CD4-positive, alpha-beta memory T cell (primary cell): ENCODE data around the gene PSMG1. TPM values are rescaled to one million over a fixed set of nuclear protein-coding genes. Genes with fewer than 3 reads are reported as not detected.
A peak's percentile ranks its signal among the peaks of the same experiment; 100 is the strongest.

ENCODE experiments used
- CTCF ChIA-PET: fragments of 350-600 bp; sonication (Branson Sonifier 250); formaldehyde crosslinking; loops from one replicate; lab custom pipeline; 2021; ENCODE audit warnings: inconsistent platforms; ENCODE audit not compliant: partially characterized antibody; lab: Charles Lee
- POLR2A ChIA-PET: fragments of 350-600 bp; sonication (Branson Sonifier 250); formaldehyde crosslinking; loops from one replicate; lab custom pipeline; 2021; ENCODE audit not compliant: partially characterized antibody; lab: Charles Lee
- DNase-seq, 5 donors: peaks; one replicate each; pipeline versions ENCODE4 v3.0.0 to v3.0.0-alpha.2; 2020 to 2022; ENCODE audit warnings: mixed read lengths in 1 of 5
- H3K27ac ChIP-seq: one replicate; pipeline ENCODE4 v1.7.0; 2013; ENCODE audit warnings: low read depth, low read length
- H3K27me3 ChIP-seq: 2 replicates; pipeline ENCODE4 v1.7.0; 2013; ENCODE audit warnings: mild to moderate bottlenecking, low read length, moderate library complexity; ENCODE audit not compliant: insufficient read depth
- H3K36me3 ChIP-seq: 2 replicates; pipeline ENCODE4 v1.7.0; 2013; ENCODE audit warnings: mild to moderate bottlenecking, low read length, moderate library complexity; ENCODE audit not compliant: insufficient read depth
- H3K4me1 ChIP-seq: 2 replicates; pipeline ENCODE4 v1.7.0; 2013; ENCODE audit warnings: mild to moderate bottlenecking, low read length, moderate library complexity; ENCODE audit not compliant: insufficient read depth
- H3K4me3 ChIP-seq, 2 donors: one replicate each; pipeline ENCODE4 v1.7.0; 2013; ENCODE audit warnings: low read length in 2 of 2, mild to moderate bottlenecking in 1 of 2
- H3K9me3 ChIP-seq, 2 donors: one replicate each; pipeline ENCODE4 v1.7.0; 2013; ENCODE audit warnings: low read length in 2 of 2, control low read depth in 1 of 2; ENCODE audit not compliant: control insufficient read depth in 1 of 2
- H3K27ac Mint-ChIP-seq, 7 donors: one replicate each; pipeline ENCODE4 v1.8.0; 2020 to 2021; ENCODE audit warnings: mixed read lengths in 7 of 7, mild to moderate bottlenecking in 6 of 7, inconsistent platforms in 3 of 7, moderate library complexity in 3 of 7
- H3K27me3 Mint-ChIP-seq, 2 donors: one replicate each; pipeline ENCODE4 v1.8.0; 2020 to 2021; ENCODE audit warnings: mixed read lengths in 2 of 2
- H3K36me3 Mint-ChIP-seq, 2 donors: one replicate each; pipeline ENCODE4 v1.8.0; 2020 to 2021; ENCODE audit warnings: mixed read lengths in 2 of 2, inconsistent platforms in 1 of 2, mild to moderate bottlenecking in 1 of 2
- H3K4me1 Mint-ChIP-seq, 4 donors: one replicate each; pipeline ENCODE4 v1.8.0; 2020 to 2021; ENCODE audit warnings: mixed read lengths in 4 of 4, mild to moderate bottlenecking in 1 of 4
- H3K4me3 Mint-ChIP-seq, 8 donors: one replicate each; pipeline ENCODE4 v1.8.0; 2020 to 2021; ENCODE audit warnings: mixed read lengths in 8 of 8, mild to moderate bottlenecking in 7 of 8, moderate library complexity in 6 of 8, inconsistent platforms in 3 of 8
- H3K9me3 Mint-ChIP-seq, 8 donors: one replicate each; pipeline ENCODE4 v1.8.0; 2020 to 2021; ENCODE audit warnings: mixed read lengths in 8 of 8, mild to moderate bottlenecking in 5 of 8, inconsistent platforms in 3 of 8, moderate library complexity in 1 of 8
- intact Hi-C: fragments of 100-400 bp; cut with micrococcal nuclease; formaldehyde crosslinking; loops from one replicate; pipeline ENCODE4 v1.15.1; 2023
- polyA plus RNA-seq, 2 donors: library from polyadenylated mRNA; unstranded; fragments of 300-500 nt; fragmentation: Illumina TruSeq; gene quantifications; one replicate each; pipeline ENCODE4 v1.2.3, GENCODE V29; 2021
- total RNA-seq, 2 experiments: library from RNA; stranded (reverse); gene quantifications; one replicate each; pipeline ENCODE4 v1.2.3, GENCODE V29; 2021

Gene PSMG1
- total and polyA plus RNA-seq, 4 experiments from 2014 or later = 17.2 to 45.3 (median 30.9) TPM

DNA sequence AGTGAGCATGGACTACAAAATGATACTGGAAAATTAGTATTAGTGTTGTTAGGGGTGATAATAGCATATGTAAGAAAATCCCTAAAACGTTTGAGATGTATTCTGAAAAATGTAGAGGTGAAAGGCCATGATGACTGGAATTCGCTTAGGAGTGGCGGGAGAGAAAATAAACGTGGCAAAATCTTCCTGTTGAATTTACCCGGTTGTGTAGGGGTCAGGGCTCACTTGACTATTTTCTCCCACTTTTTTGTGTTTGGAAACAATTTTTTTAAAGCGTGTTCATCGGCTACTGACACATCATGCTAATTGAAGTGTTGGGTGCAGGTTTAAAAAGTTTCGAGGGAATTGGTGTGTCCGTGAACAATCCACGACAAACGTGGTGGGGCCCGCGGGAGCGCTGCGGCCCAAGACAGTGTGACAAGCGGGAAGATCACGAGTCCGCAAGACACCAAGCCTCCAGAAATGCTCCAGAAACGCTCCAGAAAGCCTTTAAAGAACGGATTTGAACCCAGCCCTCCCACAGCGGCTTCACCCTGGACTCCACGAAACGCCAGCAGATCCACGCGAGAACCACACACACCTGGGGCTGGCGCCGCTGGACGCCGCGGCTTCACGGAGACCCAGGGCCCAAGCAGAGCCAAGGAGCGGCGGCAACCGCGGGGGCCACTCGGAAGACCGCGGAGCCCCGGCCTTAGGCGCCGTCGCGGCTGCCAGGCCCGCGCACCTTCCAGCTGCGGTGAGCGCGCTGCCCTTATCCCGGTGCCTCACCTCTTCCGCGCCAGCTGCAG lies 573 bp downstream of the PSMG1 start:
- peaks cover 7 to 34% of the 10 kb centered on the region in 2 donors for H3K36me3 Mint-ChIP-seq
- Histone ChIP-seq H3K4me3 (peak overlapping the region; percentile 79 to 85), H3K36me3 (peaks cover 9% of the 10 kb centered on the region), H3K27ac (peak overlapping the region; percentile 84), H3K9me3 (no peaks in the 10 kb centered on the region), H3K4me1 (peaks cover 30% of the 10 kb centered on the region), H3K27me3 (no peaks in the 10 kb centered on the region)
- H3K9me3 Mint-ChIP-seq = peaks cover 0 to 4% (median 0%) of the 10 kb centered on the region in 8 donors
- H3K27me3 Mint-ChIP-seq = no peaks in the 10 kb centered on the region
- H3K4me1 Mint-ChIP-seq = peaks cover 36 to 72% (median 51%) of the 10 kb centered on the region in 4 donors
- H3K4me3 Mint-ChIP-seq = peak overlapping the region; percentile 95 to 100 (median 98)
- CTCF ChIA-PET = interaction anchor here (0.9 to 2.2 kb wide), 4 partner anchors 9 to 427 kb away, joined by 3 to 9 read pairs (median 5); partner anchors contain the start of gene BRWD1
- peak overlapping the region; percentile 95 to 98 (median 97) for H3K27ac Mint-ChIP-seq
- POLR2A ChIA-PET = interaction anchor here (0.7 to 2.7 kb wide), 22 partner anchors 10 to 1962 kb away, joined by 3 to 40 read pairs (median 5); partner anchors contain the start of genes BRWD1, HMGN1 and LCA5L
- no peak for DNase-seq
- intact Hi-C loops = loop anchor here (1.0 to 10.0 kb wide), 8 partner anchors 130 to 1620 kb away; partner anchors contain the start of genes ETS2, HMGN1 and LCA5L

DNA sequence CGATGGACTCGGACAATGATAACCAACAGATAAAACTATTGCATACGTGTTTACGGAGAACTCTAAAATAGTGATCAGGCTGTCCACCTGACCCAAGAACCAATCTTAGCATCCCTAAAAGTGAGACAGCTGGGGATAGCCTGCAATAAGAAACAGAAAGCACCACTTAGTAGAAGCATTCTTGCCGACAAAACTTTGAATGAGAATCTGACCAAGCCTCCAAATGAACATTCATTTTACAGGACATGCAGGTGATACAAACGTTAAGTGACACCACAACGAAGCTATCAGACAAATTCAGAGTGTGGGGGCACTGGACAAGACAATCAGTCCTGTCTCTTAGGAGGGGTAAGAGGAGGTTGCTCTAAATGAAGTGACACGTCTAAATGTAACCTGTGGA lies 1.2 kb downstream of the PSMG1 start:
- H3K36me3 ChIP-seq = peaks cover 9% of the 10 kb centered on the region
- peaks cover 7 to 34% of the 10 kb centered on the region in 2 donors for H3K36me3 Mint-ChIP-seq
- H3K27ac Mint-ChIP-seq = peak overlapping the region in 6 of 7 donors; percentile 74 to 98 (median 94)
- H3K4me1 ChIP-seq = peaks cover 30% of the 10 kb centered on the region
- no peak for DNase-seq
- peak overlapping the region; percentile 95 to 100 (median 98) for H3K4me3 Mint-ChIP-seq
- ChIA-PET CTCF (no interaction called here), POLR2A (interaction anchor here (1.2 to 1.9 kb wide), 3 partner anchors 131 to 167 kb away, joined by 3 to 5 read pairs (median 3); partner anchors contain the start of genes BRWD1 and HMGN1)
- H3K9me3 ChIP-seq = no peaks in the 10 kb centered on the region
- no peaks in the 10 kb centered on the region for H3K27me3 Mint-ChIP-seq
- H3K4me1 Mint-ChIP-seq = peaks cover 34 to 68% (median 49%) of the 10 kb centered on the region in 4 donors
- peak overlapping the region; percentile 79 to 85 for H3K4me3 ChIP-seq
- intact Hi-C loops = loop anchor here (5.0 to 10.0 kb wide), 2 partner anchors 417 to 1620 kb away; no protein-coding TSS in a partner anchor
- peak overlapping the region; percentile 84 for H3K27ac ChIP-seq
- no peaks in the 10 kb centered on the region for H3K27me3 ChIP-seq
- H3K9me3 Mint-ChIP-seq = peaks cover 0 to 4% (median 0%) of the 10 kb centered on the region in 8 donors

- Histone ChIP-seq H3K4me1 (peaks cover 30% of the 10 kb centered on the region), H3K36me3 (peaks cover 10% of the 10 kb centered on the region), H3K27me3 (no peaks in the 10 kb centered on the region), H3K4me3 (no peak overlapping the region), H3K9me3 (no peaks in the 10 kb centered on the region), H3K27ac (no peak overlapping the region)
- no peak for DNase-seq
- peaks cover 32 to 61% (median 44%) of the 10 kb centered on the region in 4 donors for H3K4me1 Mint-ChIP-seq
- H3K27me3 Mint-ChIP-seq = no peaks in the 10 kb centered on the region
- POLR2A ChIA-PET = interaction anchor here (1.2 to 1.9 kb wide), 3 partner anchors 131 to 168 kb away, joined by 3 to 5 read pairs (median 3); partner anchors contain the start of genes BRWD1 and HMGN1
- peaks cover 0 to 4% (median 0%) of the 10 kb centered on the region in 8 donors for H3K9me3 Mint-ChIP-seq
- peak overlapping the region in 2 of 7 donors; percentile 95 to 98 for H3K27ac Mint-ChIP-seq
- peaks cover 7 to 39% of the 10 kb centered on the region in 2 donors for H3K36me3 Mint-ChIP-seq
- intact Hi-C loops = loop anchor here (5.0 to 10.0 kb wide), 2 partner anchors 417 to 1619 kb away; no protein-coding TSS in a partner anchor
- CTCF ChIA-PET = interaction anchor here (1.1 kb wide), 1 partner anchor 22 kb away, joined by 3 read pairs; no protein-coding TSS in a partner anchor
- peak overlapping the region in 6 of 8 donors; percentile 95 to 100 (median 98) for H3K4me3 Mint-ChIP-seq
Observed at GRCh38 chr21:39181205-39181818, 1.9 kb downstream of the PSMG1 start.

DNA sequence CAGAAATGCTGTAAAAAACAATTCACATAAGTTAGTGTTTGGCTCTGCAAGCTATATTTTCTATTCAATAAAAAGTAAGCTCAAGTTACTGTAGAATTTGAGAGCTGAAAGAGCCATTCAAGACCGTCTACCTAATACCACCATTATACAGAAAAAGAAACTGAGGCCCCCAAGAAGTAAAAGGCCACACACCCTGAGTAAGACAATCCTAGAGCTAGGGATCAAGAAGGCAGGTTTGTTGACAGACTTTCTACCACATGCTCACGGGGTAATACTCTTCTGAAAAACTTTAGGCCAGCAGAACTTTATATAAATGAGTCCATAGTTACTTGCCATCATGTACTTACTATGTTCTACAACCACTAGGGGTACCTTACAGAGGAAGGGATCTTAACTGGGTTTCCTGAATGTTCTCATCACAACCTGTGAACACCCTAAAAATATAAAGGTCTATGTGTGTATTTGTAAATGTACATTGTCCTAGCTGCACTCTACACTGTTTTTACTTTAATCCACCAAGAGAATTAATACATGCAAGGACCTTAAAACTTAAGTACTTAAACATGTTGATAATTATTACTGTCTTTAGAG lies 2.7 kb downstream of the PSMG1 start:
- H3K9me3 Mint-ChIP-seq = peaks cover 0 to 4% (median 0%) of the 10 kb centered on the region in 8 donors
- ChIA-PET POLR2A (interaction anchor here (1.9 kb wide), 1 partner anchor 132 kb away, joined by 5 read pairs; the partner anchor contains the start of gene BRWD1), CTCF (interaction anchor here (0.5 to 1.1 kb wide), 4 partner anchors 21 to 412 kb away, joined by 3 to 4 read pairs (median 3); no protein-coding TSS in a partner anchor)
- H3K9me3 ChIP-seq = no peaks in the 10 kb centered on the region
- no peak overlapping the region for H3K4me3 ChIP-seq
- intact Hi-C loops = loop anchor here (5.0 to 10.0 kb wide), 2 partner anchors 416 to 1618 kb away; no protein-coding TSS in a partner anchor
- H3K4me1 ChIP-seq = peaks cover 30% of the 10 kb centered on the region
- peak overlapping the region in 1 of 7 donors; percentile 8 for H3K27ac Mint-ChIP-seq
- H3K27me3 Mint-ChIP-seq = no peaks in the 10 kb centered on the region
- no peak overlapping the region for H3K27ac ChIP-seq
- H3K36me3 ChIP-seq = peaks cover 16% of the 10 kb centered on the region
- peak in 1 of 5 donors; percentile 19 for DNase-seq
- H3K4me1 Mint-ChIP-seq = peaks cover 35 to 58% (median 44%) of the 10 kb centered on the region in 4 donors
- no peaks in the 10 kb centered on the region for H3K27me3 ChIP-seq
- peaks cover 12 to 44% of the 10 kb centered on the region in 2 donors for H3K36me3 Mint-ChIP-seq
- H3K4me3 Mint-ChIP-seq = peak overlapping the region in 5 of 8 donors; percentile 15 to 69 (median 45)

- H3K36me3 ChIP-seq = peaks cover 22% of the 10 kb centered on the region
- no peak overlapping the region for H3K27ac ChIP-seq
- Mint-ChIP-seq H3K9me3 (peaks cover 0 to 2% (median 0%) of the 10 kb centered on the region in 8 donors), H3K4me1 (peaks cover 25 to 45% (median 30%) of the 10 kb centered on the region in 4 donors), H3K27ac (no peak overlapping the region), H3K27me3 (no peaks in the 10 kb centered on the region), H3K36me3 (peaks cover 19 to 52% of the 10 kb centered on the region in 2 donors), H3K4me3 (no peak overlapping the region)
- no peak overlapping the region for H3K4me3 ChIP-seq
- ChIA-PET POLR2A (no interaction called here), CTCF (interaction anchor here (1.5 kb wide), 1 partner anchor 410 kb away, joined by 3 read pairs; no protein-coding TSS in a partner anchor)
- no peaks in the 10 kb centered on the region for H3K27me3 ChIP-seq
- H3K4me1 ChIP-seq = peaks cover 21% of the 10 kb centered on the region
- DNase-seq = no peak
- no peaks in the 10 kb centered on the region for H3K9me3 ChIP-seq
- intact Hi-C loops = no loop called here
Observed at GRCh38 chr21:39178421-39178820, 4.8 kb downstream of the PSMG1 start.

GRCh38 chr21:39176271-39176709 lies 7.0 kb downstream of the PSMG1 start:
- POLR2A ChIA-PET = interaction anchor here (0.5 kb wide), 1 partner anchor 128 kb away, joined by 4 read pairs; no protein-coding TSS in a partner anchor
- H3K27me3 Mint-ChIP-seq = no peaks in the 10 kb centered on the region
- peaks cover 22% of the 10 kb centered on the region for H3K36me3 ChIP-seq
- intact Hi-C loops = no loop called here
- CTCF ChIA-PET = interaction anchor here (0.8 to 1.8 kb wide), 5 partner anchors 9 to 445 kb away, joined by 3 to 7 read pairs (median 5); no protein-coding TSS in a partner anchor
- peak overlapping the region in 1 of 7 donors; percentile 42 for H3K27ac Mint-ChIP-seq
- peaks cover 34 to 59% of the 10 kb centered on the region in 2 donors for H3K36me3 Mint-ChIP-seq
- no peaks in the 10 kb centered on the region for H3K9me3 Mint-ChIP-seq
- H3K9me3 ChIP-seq = no peaks in the 10 kb centered on the region
- H3K27me3 ChIP-seq = no peaks in the 10 kb centered on the region
- H3K4me3 ChIP-seq = no peak overlapping the region
- no peak for DNase-seq
- no peak overlapping the region for H3K27ac ChIP-seq
- H3K4me1 Mint-ChIP-seq = peaks cover 13 to 30% (median 14%) of the 10 kb centered on the region in 4 donors
- H3K4me3 Mint-ChIP-seq = no peak overlapping the region
- peaks cover 7% of the 10 kb centered on the region for H3K4me1 ChIP-seq
